Endothelial cell of umbilical vein (primary cell): ENCODE data around the gene KIF3B. TPM values are rescaled to one million over a fixed set of nuclear protein-coding genes. Genes with fewer than 3 reads are reported as not detected.
A peak's percentile ranks its signal among the peaks of the same experiment; 100 is the strongest.

Source experiments
- BruUV-seq: library from RNA; stranded (reverse); fragments of 400-500 nt; replicated peaks from 2 replicates; lab custom pipeline; 2021; lab: Mats Ljungman, UMichigan
- CTCF ChIA-PET: fragments of 300-600, 350-600 bp; sonication (Branson Sonifier 250); formaldehyde crosslinking; loops from one replicate; lab custom pipeline; 2021; ENCODE audit warnings: antibody characterized with exemption, inconsistent platforms; lab: Charles Lee
- POLR2A ChIA-PET: fragments of 300-600, 350-600 bp; sonication (Branson Sonifier 250); formaldehyde crosslinking; loops from one replicate; lab custom pipeline; 2021; ENCODE audit warnings: antibody characterized with exemption, inconsistent platforms; lab: Charles Lee
- DNase-seq: peaks from one replicate; pipeline ENCODE4 v3.0.0-alpha.2; 2011; ENCODE audit warnings: low read depth, low spot score
- FAIRE-seq: peaks from 2 replicates; lab custom pipeline; 2011; peaks lifted over from hg19 to GRCh38; lab: Jason Lieb, UNC
- H2AFZ ChIP-seq: 2 replicates; pipeline ENCODE4 v1.6.0; 2012; ENCODE audit warnings: low read depth, low read length, control low read depth, inconsistent platforms
- H3K27ac ChIP-seq: 2 replicates; pipeline ENCODE4 v1.5.1; 2011; ENCODE audit warnings: low read depth, mild to moderate bottlenecking, control low read depth, low read length, moderate library complexity; ENCODE audit not compliant: insufficient read depth
- H3K27me3 ChIP-seq, 2 experiments: 2 replicates each; pipeline versions ENCODE4 v1.6.0 to v1.6.1; 2011; ENCODE audit warnings: low read length in 2 of 2, mixed read lengths in 1 of 2; ENCODE audit not compliant: control insufficient read depth in 2 of 2, insufficient read depth in 2 of 2
- H3K36me3 ChIP-seq, 2 experiments: 2 replicates in 1 of 2; 3 replicates in 1 of 2; pipeline ENCODE4 v1.5.1; 2011; ENCODE audit warnings: low read length in 2 of 2, mild to moderate bottlenecking in 1 of 2, moderate library complexity in 1 of 2; ENCODE audit not compliant: control insufficient read depth in 2 of 2, insufficient read depth in 2 of 2; ENCODE audit errors: extremely low read depth in 1 of 2
- H3K4me1 ChIP-seq: 3 replicates; pipeline ENCODE4 v1.5.1; 2011; ENCODE audit warnings: mild to moderate bottlenecking, low read length; ENCODE audit not compliant: control insufficient read depth, insufficient read depth; ENCODE audit errors: extremely low read depth
- H3K4me2 ChIP-seq: 2 replicates; pipeline ENCODE4 v1.6.1; 2011; ENCODE audit warnings: low read length, control low read depth, mixed read lengths; ENCODE audit not compliant: insufficient read depth
- H3K4me3 ChIP-seq, 3 experiments: fragments of 200-600 bp in 1 of 3; sonication (generic), shearing (Covaris generic) in 1 of 3; replicated peaks in 1 of 3; 2 replicates each; pipeline ENCODE4 v1.5.1; 2011 to 2016; ENCODE audit warnings: control low read depth in 3 of 3, low read length in 3 of 3, mild to moderate bottlenecking in 2 of 3, inconsistent platforms in 1 of 3, low read depth in 1 of 3, moderate library complexity in 1 of 3; ENCODE audit not compliant: insufficient read depth in 1 of 3
- H3K79me2 ChIP-seq: 2 replicates; pipeline ENCODE4 v1.6.0; 2012; ENCODE audit warnings: low read length, inconsistent platforms; ENCODE audit not compliant: control insufficient read depth, insufficient read depth
- H3K9ac ChIP-seq: replicated peaks from 2 replicates; pipeline ENCODE3; 2011; ENCODE audit warnings: low read length, control low read depth; ENCODE audit not compliant: insufficient read depth; ENCODE audit errors: extremely low read depth
- H3K9me1 ChIP-seq: replicated peaks from 3 replicates; pipeline ENCODE4 v1.6.0; 2011; ENCODE audit warnings: mild to moderate bottlenecking, low read length; ENCODE audit not compliant: control insufficient read depth, insufficient read depth; ENCODE audit errors: extremely low read depth
- H3K9me3 ChIP-seq: replicated peaks from 2 replicates; pipeline ENCODE4 v1.5.1; 2012; ENCODE audit warnings: low read length, inconsistent platforms; ENCODE audit not compliant: control insufficient read depth, insufficient read depth
- H4K20me1 ChIP-seq: replicated peaks from 2 replicates; pipeline ENCODE3; 2011; ENCODE audit warnings: mild to moderate bottlenecking, low read length; ENCODE audit not compliant: control insufficient read depth, insufficient read depth; ENCODE audit errors: extremely low read depth
- CTCF ChIP-seq, 2 donors: IDR thresholded peaks; 1 replicate in 1 of 2; 2 replicates in 1 of 2; pipeline ENCODE4 v1.5.1; 2011; ENCODE audit warnings: low read length in 2 of 2, mild to moderate bottlenecking in 2 of 2, moderate library complexity in 2 of 2, control low read depth in 1 of 2, inconsistent platforms in 1 of 2, low read depth in 1 of 2; ENCODE audit not compliant: insufficient read depth in 1 of 2; ENCODE audit errors: extremely low read depth in 1 of 2
- EZH2 ChIP-seq: IDR thresholded peaks from 2 replicates; pipeline ENCODE4 v1.6.1; 2012; ENCODE audit warnings: borderline replicate concordance, low read depth, mild to moderate bottlenecking, moderate library complexity, low read length, inconsistent platforms; ENCODE audit not compliant: severe bottlenecking
- FOS ChIP-seq: IDR thresholded peaks from 2 replicates; pipeline ENCODE4 v1.6.1; 2011; ENCODE audit warnings: mild to moderate bottlenecking, low read length, moderate library complexity, borderline replicate concordance; ENCODE audit not compliant: insufficient read depth
- GATA2 ChIP-seq: IDR thresholded peaks from 2 replicates; pipeline ENCODE4 v1.7.0; 2011; ENCODE audit warnings: low read depth, mild to moderate bottlenecking, moderate library complexity, mixed read lengths, low read length; ENCODE audit not compliant: insufficient read length, insufficient read depth
- JUN ChIP-seq: IDR thresholded peaks from 2 replicates; pipeline ENCODE4 v1.6.1; 2011; ENCODE audit warnings: borderline replicate concordance, low read depth; ENCODE audit not compliant: insufficient read length, insufficient read depth
- MAX ChIP-seq: IDR thresholded peaks from 2 replicates; pipeline ENCODE4 v1.6.1; 2011; ENCODE audit not compliant: insufficient read depth, insufficient read length
- MYC ChIP-seq: IDR thresholded peaks from one replicate; pipeline ENCODE4 v1.6.1; 2011; ENCODE audit warnings: mild to moderate bottlenecking, low read depth, low read length
- POLR2A ChIP-seq: IDR thresholded peaks from 2 replicates; pipeline ENCODE4 v1.6.1; 2012; ENCODE audit warnings: low read depth, mild to moderate bottlenecking, control low read depth, low read length
- POLR2AphosphoS5 ChIP-seq: IDR thresholded peaks from 2 replicates; pipeline ENCODE4 v1.6.1; 2012; ENCODE audit warnings: low read depth, mild to moderate bottlenecking, control low read depth, low read length, moderate library complexity; ENCODE audit not compliant: insufficient read depth
- dilution Hi-C: fragments of 300-500 bp; cut with MboI; formaldehyde crosslinking; loops from one replicate; pipeline ENCODE4 v1.15.0; 2019; ENCODE audit warnings: low sequenced_read_pairs; ENCODE audit not compliant: extremely low pct_ligation_motif_present
- intact Hi-C: fragments of 100-400 bp; cut with micrococcal nuclease; formaldehyde crosslinking; loops from one replicate; pipeline ENCODE4 v1.10.0; 2022
- polyA plus RNA-seq, 4 experiments: library from polyadenylated mRNA; depleted of rRNA in 3 of 4; stranded (reverse) in 3 of 4; unstranded in 1 of 4; fragments of >200 nt; gene quantifications; 2 replicates each; pipeline versions ENCODE4 v1.2.1 to v1.2.3, GENCODE V29; 2011 to 2012; ENCODE audit warnings: missing spikeins in 1 of 4
- total RNA-seq: library from RNA; stranded (reverse); gene quantifications from 2 replicates; pipeline ENCODE4 v1.2.3, GENCODE V29; 2021

Gene KIF3B
- total and polyA plus RNA-seq, 2 donors (not counting 3 experiments of a cell fraction or from before 2014, with no cell fraction given): 14.5 to 25.1 TPM

- no peak overlapping the region for H3K9ac ChIP-seq
- CTCF ChIA-PET: interaction anchor here (0.6 to 1.0 kb wide), 3 partner anchors 15 to 122 kb away, joined by 3 read pairs; no protein-coding TSS in a partner anchor
- intact Hi-C loops: no loop called here
Observed at GRCh38 chr20:32362901-32363364, 85.5 kb downstream of the KIF3B start.

GRCh38 chr20:32363492-32363891, 86.0 kb downstream of the KIF3B start:
- H3K27ac ChIP-seq: no peak overlapping the region
- ChIA-PET POLR2A (interaction anchor here (0.6 kb wide), 1 partner anchor 64 kb away, joined by 4 read pairs; no protein-coding TSS in a partner anchor), CTCF (interaction anchor here (0.8 to 1.0 kb wide), 3 partner anchors 15 to 159 kb away, joined by 3 read pairs; no protein-coding TSS in a partner anchor)
- no peaks in the 10 kb centered on the region for H3K9me1 ChIP-seq
- H3K27me3 ChIP-seq: no peaks in the 10 kb centered on the region
- FAIRE-seq (no peak), DNase-seq (no peak)
- intact Hi-C loops: no loop called here
- no peak overlapping the region for H2AFZ ChIP-seq
- H3K79me2 ChIP-seq: peaks cover 99% of the 10 kb centered on the region
- no peak overlapping the region for H3K4me2 ChIP-seq
- H3K4me3 ChIP-seq: no peak overlapping the region
- peaks cover 3 to 7% of the 10 kb centered on the region in 2 experiments for H3K36me3 ChIP-seq
- H3K9me3 ChIP-seq: no peaks in the 10 kb centered on the region
- no TSS peak for BruUV-seq
- peaks cover 14% of the 10 kb centered on the region for H3K4me1 ChIP-seq
- dilution Hi-C loops: no loop called here
- peaks cover 16% of the 10 kb centered on the region for H4K20me1 ChIP-seq
- H3K9ac ChIP-seq: no peak overlapping the region
- TF ChIP-seq POLR2AphosphoS5: no peak
- TF ChIP-seq FOS: no peak
- no peak for TF ChIP-seq JUN
- TF ChIP-seq CTCF (IDR thresholded peaks at IDR 0.05; ENCODE audit: extremely low read depth in 1 of 2, insufficient read depth in 1 of 2, low read depth in 1 of 2, low read length in 2 of 2): no peak
- no peak for TF ChIP-seq POLR2A
- no peak for TF ChIP-seq EZH2
- no peak for TF ChIP-seq GATA2
- TF ChIP-seq MYC: no peak
- no peak for TF ChIP-seq MAX

More at GRCh38 chr20:32362901-32363364, 85.5 kb downstream of the KIF3B start:
- H3K9me1 ChIP-seq: no peaks in the 10 kb centered on the region
- no TSS peak for BruUV-seq
- no peak for TF ChIP-seq EZH2
- no peak for TF ChIP-seq MYC
- TF ChIP-seq GATA2: no peak
- no peak for TF ChIP-seq MAX
- TF ChIP-seq JUN: no peak
- no peak for TF ChIP-seq FOS
- no peak for TF ChIP-seq POLR2A
- H3K27ac ChIP-seq: no peak overlapping the region
- H3K4me2 ChIP-seq: peak overlapping the region; percentile 13
- H3K4me1 ChIP-seq: peaks cover 14% of the 10 kb centered on the region
- no peaks in the 10 kb centered on the region for H3K27me3 ChIP-seq
- peaks cover 94% of the 10 kb centered on the region for H3K79me2 ChIP-seq
- dilution Hi-C loops: no loop called here
- H3K4me3 ChIP-seq: no peak overlapping the region
- H2AFZ ChIP-seq: no peak overlapping the region
- no peak for FAIRE-seq
- no peak for DNase-seq
- H3K9me3 ChIP-seq: no peaks in the 10 kb centered on the region
- POLR2A ChIA-PET: interaction anchor here (0.6 kb wide), 1 partner anchor 65 kb away, joined by 4 read pairs; no protein-coding TSS in a partner anchor
- H3K36me3 ChIP-seq: peaks cover 3 to 7% of the 10 kb centered on the region in 2 experiments
- H4K20me1 ChIP-seq: peaks cover 16% of the 10 kb centered on the region
